LNCaP clone FGC (cell line): Measurements from ENCODE around the gene SSH3.

ENCODE experiments used
- DNase-seq: peaks from one replicate; pipeline ENCODE4 v3.0.0-alpha.2; 2011; ENCODE audit warnings: low read depth
- H3K4me3 ChIP-seq: 2 replicates; pipeline ENCODE4 v1.5.1; 2011; ENCODE audit warnings: mild to moderate bottlenecking, low read depth, low read length, control low read depth
- TF ChIP-seq, protein P1 (sequence below): IDR thresholded peaks from 2 replicates; pipeline ENCODE4 v1.5.1; 2012; ENCODE audit warnings: mild to moderate bottlenecking; ENCODE audit not compliant: control insufficient read depth, insufficient read depth; ENCODE audit errors: extremely low read depth

Gene SSH3

DNA sequence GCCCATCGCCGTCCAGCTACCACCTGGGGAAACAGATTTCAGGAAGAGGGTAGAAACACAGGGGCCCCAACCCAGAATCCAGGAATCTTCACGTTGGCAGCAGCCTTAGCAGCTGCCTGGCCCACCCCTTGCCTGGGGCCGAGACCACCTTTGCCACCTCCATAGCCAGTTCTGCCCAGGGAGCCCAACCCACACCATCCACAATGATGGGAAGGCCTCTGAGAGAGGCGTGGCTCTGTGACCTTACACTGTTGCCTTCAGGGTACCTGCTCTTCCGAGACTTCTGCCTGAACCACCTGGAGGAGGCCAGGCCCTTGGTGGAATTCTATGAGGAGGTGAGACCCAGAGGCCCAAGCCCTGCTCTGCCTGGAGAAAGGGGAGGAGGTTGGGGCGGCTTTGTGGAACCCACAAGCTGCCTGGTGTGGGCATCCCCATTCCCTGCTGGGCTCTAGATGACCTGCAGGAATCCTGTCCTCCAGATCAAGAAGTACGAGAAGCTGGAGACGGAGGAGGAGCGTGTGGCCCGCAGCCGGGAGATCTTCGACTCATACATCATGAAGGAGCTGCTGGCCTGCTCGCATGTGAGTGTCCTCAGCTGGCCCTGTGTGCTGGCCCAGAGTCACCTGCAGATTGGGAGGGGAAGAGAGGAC, 24.3 kb upstream of the SSH3 start:
- H3K4me3 ChIP-seq = no peak overlapping the region
- TF ChIP-seq, protein P1, sequence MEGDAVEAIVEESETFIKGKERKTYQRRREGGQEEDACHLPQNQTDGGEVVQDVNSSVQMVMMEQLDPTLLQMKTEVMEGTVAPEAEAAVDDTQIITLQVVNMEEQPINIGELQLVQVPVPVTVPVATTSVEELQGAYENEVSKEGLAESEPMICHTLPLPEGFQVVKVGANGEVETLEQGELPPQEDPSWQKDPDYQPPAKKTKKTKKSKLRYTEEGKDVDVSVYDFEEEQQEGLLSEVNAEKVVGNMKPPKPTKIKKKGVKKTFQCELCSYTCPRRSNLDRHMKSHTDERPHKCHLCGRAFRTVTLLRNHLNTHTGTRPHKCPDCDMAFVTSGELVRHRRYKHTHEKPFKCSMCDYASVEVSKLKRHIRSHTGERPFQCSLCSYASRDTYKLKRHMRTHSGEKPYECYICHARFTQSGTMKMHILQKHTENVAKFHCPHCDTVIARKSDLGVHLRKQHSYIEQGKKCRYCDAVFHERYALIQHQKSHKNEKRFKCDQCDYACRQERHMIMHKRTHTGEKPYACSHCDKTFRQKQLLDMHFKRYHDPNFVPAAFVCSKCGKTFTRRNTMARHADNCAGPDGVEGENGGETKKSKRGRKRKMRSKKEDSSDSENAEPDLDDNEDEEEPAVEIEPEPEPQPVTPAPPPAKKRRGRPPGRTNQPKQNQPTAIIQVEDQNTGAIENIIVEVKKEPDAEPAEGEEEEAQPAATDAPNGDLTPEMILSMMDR = no peak

DNA sequence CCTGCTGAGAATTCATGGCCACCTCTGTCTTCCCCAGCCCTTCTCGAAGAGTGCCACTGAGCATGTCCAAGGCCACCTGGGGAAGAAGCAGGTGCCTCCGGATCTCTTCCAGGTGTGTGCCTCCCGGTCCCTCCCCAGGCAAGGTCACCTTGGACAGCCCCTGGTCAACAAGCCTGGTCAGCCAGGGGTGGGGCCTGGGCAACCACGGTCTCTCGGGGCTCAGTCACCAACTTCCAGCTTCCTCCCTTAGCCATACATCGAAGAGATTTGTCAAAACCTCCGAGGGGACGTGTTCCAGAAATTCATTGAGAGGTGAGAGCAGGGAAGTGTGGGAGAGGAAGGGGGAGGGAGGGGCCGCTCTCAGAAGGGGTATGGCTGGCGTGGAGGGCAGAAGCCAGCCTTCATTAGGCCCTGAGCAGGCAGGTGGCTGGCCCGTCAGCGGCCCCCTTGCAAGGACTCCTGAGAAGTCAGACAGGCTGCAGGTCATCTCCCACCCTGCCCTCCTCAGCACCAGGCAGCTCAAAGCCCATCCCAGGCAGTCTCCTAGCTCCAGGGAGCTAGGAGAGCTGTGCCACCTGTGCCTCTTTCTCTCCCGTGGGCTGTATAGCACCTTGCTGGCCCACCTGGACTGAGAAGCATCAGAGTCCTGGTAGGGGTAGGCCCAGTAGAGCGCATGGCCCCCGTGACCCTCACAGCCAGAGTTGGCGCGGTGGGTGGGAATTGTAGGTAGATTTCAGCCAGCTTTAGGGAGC, 23.6 kb upstream of the SSH3 start:
- H3K4me3 ChIP-seq = no peak overlapping the region
- TF ChIP-seq, protein P1 = no peak
- no peak for DNase-seq

More for the DNA sequence above, 24.3 kb upstream of the SSH3 start:
- no peak for DNase-seq

DNA sequence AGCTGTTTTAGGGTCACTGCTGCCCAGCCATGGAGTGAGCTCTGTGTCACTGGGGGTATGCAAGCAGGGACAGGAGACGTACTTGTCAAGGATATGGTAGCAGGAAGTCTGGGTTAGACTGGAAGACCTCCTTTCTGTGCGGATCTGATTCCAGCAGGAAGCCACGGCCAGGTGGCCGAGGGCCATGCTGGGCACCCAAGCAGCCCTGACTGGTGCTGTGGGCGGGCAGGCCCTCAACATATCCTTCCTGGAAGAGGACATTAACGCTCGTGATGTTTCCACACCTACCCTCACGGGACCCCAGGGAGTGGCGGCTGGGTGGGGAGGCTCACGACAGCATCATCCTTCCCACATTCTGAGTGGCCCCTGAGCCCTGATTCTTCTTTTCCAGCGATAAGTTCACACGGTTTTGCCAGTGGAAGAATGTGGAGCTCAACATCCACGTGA, 23.0 kb upstream of the SSH3 start:
- TF ChIP-seq, protein P1 = no peak
- DNase-seq = no peak
- H3K4me3 ChIP-seq = no peak overlapping the region

DNA sequence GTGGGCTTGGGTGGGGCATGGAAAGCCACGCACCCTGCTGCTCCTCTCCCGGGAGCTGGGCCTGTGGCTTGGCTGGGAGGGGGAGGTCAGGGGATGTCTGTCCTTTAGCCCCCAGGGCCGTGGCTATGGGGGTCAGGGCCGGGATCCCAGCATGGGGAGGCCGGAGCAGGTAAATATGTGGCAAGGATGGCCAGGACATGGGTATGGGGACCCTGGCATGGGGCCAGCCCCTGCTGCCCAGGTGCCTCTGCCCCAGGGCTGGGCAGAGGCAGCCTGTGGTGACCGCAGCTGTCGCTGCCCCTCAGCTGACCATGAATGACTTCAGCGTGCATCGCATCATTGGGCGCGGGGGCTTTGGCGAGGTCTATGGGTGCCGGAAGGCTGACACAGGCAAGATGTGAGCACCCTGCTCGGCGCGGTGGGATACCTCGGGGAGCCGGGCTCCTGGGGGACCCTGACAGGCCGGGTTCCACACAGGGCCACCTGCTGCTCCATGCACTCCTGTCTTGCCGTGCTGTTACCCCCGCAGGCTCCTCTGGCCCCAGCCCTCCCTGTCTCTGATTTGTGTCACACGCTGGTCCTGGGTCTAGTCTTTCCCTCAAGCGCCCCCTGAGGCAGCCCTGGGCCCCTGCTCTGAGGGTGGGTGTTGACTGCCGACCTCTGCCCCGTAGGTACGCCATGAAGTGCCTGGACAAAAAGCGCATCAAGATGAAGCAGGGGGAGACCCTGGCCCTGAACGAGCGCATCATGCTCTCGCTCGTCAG, 22.4 kb upstream of the SSH3 start:
- H3K4me3 ChIP-seq = no peak overlapping the region
- DNase-seq = no peak
- TF ChIP-seq, protein P1 = no peak

DNA sequence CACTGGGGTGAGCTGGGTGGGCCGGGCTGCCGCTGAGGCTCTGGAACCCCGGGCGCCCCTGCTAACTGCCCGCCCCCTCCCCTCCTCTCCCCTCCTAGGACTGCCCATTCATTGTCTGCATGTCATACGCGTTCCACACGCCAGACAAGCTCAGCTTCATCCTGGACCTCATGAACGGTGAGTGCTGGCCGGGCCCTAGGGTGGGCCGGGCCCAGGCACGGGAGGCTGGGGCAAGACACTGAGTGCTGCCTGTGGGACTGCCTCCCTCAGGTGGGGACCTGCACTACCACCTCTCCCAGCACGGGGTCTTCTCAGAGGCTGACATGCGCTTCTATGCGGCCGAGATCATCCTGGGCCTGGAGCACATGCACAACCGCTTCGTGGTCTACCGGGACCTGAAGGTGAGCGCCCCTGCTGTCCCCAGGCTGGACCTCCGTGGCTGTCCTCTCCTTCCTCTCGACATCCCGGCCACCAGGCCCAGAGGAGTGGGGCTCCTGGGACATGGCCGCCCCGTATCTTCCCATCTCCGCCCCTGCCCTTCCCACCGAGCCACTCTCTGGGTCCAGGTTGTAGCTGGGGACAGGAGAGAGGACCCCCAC, 21.7 kb upstream of the SSH3 start:
- H3K4me3 ChIP-seq = no peak overlapping the region
- no peak for DNase-seq
- TF ChIP-seq, protein P1 = no peak

DNA sequence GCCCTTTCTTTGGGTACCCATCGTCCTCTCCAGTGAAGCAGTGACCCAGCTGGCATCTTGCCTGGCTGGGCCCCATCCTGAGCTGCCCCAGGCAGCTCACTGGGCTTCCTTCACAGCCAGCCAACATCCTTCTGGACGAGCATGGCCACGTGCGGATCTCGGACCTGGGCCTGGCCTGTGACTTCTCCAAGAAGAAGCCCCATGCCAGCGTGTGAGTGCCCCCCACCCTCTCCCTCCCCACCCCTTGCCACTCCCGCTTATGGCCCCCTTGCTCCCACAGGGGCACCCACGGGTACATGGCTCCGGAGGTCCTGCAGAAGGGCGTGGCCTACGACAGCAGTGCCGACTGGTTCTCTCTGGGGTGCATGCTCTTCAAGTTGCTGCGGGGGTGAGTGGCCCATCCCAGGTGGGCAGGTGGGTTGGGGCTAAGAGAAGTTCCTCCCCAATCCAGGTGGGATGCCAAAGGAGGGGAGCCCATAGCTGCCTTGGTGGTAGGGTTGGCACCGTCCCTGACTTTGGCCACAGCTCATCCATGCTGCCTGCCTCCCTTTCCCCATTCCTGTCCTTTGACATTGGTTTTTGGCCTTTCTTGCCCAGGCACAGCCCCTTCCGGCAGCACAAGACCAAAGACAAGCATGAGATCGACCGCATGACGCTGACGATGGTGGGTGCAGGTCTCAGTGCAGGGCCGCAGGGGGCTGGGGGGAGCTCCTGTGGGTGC, 21.0 kb upstream of the SSH3 start:
- no peak overlapping the region for H3K4me3 ChIP-seq
- DNase-seq = no peak
- TF ChIP-seq, protein P1 = no peak
